NCI-H1092 (cell line): Measurements from ENCODE around the gene IL3RA.
"Not testable (repeated sequence)": the region's sequence is repeated elsewhere in the genome, so short reads cannot be mapped to it uniquely, and the experiment has no call there.

Experiments used
- DNase-seq: peaks from one replicate; lab custom pipeline; 2025; lab: John Stamatoyannopoulos, UW

The IL3RA gene

DNA sequence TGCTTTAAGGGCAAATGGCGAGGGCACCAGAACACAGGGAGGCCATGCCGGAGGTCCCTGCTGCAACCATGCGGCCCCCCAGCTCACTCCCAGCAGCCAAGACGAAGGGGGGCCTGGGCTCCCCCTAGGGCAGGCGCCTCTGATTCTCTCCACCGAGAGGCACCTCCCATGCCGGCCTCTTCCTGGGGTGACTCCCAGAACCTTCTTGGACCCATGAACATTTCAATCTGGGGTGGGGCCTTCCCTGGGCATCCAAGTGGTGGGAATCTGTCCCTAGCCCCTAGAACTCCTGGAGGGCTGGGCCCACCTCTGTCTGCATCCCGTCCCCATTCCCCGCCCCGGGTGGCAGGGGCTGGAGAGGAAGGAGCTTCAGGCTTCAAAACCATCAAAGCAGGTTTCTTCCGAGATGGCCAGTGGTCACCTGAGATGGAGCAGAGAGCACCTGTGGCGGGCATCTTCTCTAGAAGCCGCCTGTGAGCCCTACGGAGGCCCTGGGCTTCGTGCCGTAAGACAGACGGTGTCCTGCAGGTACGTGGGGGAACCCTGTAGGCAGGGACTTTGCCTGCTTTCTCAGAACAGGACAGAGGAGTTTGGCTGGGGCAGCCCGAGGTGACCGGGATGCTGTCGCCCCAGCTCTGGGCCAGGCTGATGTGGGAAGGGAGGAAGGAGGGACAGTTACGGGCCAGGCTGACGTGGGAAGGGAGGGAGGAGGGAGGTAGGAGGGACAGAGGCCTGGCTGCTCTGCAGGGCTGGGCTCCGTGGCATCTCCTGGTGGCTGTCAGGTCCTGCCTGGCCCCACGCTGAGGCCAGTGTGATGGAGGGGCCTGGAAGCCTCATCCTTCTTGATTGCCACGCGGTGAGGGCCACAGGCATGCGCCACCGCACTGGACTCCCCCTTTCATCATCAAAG, 62.1 kb downstream of the IL3RA start:
- no peak for DNase-seq

DNA sequence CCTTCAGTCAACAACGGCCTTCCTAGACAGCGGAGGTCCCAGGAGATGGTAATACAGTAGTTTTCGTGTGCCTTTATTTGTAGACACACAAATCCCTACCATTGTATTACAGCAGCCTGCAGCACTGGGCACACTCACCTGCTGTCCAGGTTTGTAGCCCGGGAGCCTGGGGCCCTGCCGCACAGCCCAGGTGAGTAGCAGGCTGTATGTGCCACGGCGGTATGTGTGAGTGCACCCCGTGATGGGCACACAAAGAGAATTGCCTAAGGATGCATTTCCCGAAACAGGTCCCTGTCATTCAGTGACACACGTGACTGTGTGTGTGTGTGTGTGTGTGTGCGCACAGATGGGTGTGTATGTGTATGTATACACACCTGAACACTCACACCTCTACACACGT, 63.5 kb downstream of the IL3RA start:
- DNase-seq: no peak

DNA sequence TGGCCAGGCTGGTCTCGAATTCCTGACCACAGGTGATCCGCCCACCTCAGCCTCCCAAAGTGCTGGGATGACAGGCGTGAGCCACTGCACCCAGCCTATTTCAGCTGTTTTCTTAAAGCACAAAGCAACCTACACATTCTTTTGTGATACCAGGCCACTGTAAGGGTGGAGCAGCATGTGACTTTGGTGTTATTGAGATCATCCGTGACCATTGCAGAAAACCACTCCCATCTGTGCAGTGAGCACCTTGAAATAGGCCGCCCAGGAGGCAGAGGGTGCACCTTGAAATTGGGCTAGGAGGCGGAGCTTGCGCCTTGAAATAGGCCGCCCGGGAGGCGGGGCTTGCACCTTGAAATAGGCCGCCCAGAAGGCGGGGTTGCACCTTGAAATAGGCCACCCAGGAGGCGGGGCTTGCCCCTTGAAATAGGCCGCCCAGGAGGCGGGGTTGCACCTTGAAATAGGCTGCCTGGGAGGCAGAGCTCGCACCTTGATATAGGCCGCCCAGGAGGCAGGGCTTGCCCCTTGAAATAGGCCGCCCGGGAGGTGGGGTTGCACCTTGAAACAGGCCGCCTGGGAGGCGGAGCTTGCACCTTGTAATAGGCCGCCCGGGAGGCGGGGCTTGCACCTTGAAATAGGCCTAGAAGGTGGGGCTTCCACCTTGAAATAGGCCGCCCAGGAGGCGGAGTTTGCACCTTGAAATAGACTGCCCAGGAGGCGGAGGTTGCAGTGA, 64.3 kb downstream of the IL3RA start:
- DNase-seq: no peak

DNA sequence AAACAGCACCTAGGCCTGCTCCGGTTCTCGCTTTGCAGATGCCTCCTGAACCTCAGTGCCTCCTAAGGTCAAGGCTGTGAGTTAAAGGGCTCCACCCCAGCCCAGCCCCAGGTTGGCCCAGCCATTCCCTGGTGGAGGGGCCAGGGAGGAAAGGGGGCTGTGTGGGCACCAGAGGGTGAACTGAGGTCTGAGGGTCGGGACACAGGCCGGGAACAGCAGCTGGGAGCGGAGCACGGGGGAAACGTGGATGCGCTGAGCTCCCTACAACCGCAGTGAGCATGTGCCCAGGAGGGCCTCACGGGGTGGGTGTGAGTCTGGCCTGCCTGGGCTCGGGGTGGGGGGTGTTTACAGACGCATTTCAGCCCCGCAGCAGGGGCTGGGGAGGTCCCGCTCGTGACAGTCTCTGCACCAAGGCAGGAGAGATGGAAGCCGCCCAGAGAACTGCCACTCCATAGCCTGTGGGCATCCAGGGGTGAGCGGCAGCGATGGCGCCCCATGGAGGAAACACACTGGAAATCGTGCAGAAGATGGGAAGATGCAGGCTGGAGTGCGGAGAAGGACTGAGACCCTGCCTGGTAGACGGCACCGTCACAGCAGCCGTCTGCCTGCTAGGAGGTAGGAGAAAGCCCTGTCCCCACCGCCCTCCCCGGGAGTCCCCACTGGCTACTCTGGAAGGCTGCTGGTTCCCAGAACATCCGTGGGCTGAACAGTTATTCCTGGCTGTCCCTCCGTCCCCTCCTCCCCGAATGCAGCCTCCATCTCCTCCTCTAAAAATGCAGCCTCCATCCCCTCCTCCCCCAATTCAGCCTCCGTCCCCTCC, 65.2 kb downstream of the IL3RA start:
- no peak for DNase-seq

DNA sequence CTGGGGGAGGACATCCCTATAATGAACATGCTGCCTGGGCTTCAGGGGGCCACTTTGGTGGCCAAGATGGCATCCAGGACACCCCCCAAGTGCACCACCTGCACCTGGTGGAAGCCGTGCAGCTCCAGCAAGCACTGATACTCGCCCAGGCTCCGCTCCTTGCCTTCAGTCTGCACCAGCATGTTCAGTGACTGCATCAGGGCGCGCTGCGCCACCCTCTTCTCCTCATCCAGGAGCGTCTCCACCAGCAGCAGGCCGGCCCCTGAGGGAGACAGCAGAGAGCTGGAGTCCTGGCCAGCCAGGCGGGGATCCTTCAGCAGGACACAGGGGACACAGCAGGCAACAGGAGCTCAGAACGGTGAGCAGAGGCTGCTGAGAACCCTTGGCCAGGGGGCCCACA, 66.6 kb downstream of the IL3RA start:
- no peak for DNase-seq

DNA sequence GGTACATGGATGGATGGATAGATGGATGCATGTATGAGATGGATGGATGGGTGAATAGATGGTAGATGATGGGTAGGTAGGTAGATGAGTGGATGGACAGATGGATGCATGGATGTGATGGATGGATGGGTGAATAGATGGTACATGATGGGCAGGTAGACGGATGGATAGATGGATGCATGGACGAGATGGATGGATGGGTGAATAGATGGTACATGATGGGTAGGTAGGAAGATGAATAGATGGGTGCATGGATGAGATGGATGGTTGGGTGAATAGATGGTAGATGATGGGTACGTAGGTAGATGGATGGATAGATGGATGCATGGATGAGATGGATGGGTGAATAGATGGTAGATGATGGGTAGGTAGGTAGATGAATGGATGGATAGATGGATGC, 67.3 kb downstream of the IL3RA start:
- DNase-seq: not testable (repeated sequence)

DNA sequence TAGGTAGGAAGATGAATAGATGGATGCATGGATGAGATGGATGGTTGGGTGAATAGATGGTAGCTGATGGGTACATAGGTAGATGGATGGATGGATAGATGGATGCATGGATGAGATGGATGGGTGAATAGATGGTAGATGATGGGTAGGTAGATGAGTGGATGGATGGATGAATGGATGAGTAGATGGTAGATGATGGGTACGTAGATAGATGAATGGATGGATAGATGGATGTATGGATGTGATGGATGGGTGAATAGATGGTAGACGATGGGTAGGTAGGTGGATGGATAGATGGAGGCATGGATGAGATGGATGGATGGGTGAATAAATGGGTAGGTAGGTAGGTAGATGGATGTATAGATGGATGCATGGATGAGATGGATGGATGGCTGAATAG, 69.2 kb downstream of the IL3RA start:
- DNase-seq: not testable (repeated sequence)

DNA sequence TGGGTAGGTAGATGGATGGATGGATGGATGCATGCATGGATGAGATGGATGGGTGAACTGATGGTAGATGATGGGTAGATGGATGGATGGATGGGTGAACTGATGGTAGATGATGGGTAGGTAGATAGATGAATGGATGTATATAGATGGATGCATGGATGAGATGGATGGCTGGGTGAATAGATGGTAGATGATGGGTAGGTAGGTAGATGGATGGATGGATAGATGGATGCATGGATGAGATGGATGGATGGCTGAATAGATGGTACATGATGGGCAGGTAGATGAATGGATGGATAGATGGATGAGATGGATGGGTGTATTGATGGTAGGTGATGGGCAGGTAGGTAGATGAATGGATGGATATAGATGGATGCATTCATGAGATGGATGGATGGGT, 70.5 kb downstream of the IL3RA start:
- DNase-seq: no peak

DNA sequence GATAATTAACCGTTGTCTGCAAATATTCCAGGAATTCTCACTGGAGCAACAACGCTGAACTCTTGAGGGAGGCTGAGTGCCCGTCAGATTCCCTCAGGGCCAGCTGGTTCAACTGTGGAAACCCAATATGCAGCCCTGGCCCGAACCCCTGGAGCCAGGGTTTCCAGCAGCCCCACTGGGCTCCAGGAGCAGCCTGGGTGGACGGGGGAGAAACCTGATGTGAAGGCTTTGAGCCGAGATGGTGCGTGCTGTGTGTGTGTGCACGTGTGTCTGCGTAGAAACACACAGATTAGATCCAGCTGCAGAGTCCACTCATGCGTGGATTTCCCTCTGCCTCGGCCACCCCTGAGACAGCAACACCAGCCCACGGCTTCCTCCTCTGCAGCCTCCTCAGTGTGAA, 74.7 kb downstream of the IL3RA start:
- DNase-seq: no peak

DNA sequence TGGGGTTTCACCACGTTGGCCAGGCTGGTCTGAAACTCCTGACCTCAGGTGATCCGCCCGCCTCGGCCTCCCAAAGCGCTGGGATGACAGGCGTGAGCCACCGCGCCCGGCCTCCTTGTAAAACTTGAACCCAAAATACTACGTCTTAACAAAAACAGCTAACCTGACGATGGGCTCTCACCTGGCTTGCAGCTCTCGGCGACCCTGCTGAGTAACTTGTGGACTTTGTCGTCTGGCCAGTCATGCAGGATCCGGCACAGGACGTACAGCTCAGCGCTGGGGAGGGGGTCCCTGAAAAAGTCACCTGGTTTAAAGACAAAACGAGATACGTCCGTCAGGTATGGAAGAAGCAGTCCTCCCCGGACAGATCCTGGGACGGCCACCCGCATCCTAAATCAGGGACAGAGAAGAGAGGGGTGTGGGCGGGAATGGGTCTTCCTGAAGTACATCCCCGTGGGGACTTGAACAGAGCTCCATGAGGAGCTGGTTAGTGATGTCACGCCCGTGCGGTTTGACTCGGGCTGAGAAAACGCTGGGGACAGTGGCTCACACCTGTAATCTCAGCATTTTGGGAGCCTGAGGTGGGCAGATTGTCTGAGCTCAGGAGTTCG, 76.1 kb downstream of the IL3RA start:
- no peak for DNase-seq

DNA sequence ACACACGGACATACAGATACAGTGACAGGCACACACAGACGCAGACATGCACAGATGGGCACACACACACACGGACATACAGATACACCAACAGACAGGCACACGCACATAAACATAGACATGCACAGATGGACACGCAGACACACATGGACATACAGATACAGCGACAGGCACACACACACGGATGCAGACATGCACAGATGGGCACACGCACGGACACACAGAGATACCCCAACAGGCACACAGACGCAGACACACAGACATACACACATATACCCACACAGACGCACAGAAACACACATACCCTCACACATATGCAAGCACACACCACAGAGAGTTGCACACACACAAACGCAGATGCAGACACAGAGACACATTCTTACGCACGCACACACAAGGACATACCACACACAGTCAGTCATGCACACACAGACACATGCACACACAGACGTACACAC, 79.8 kb downstream of the IL3RA start:
- DNase-seq: no peak

DNA sequence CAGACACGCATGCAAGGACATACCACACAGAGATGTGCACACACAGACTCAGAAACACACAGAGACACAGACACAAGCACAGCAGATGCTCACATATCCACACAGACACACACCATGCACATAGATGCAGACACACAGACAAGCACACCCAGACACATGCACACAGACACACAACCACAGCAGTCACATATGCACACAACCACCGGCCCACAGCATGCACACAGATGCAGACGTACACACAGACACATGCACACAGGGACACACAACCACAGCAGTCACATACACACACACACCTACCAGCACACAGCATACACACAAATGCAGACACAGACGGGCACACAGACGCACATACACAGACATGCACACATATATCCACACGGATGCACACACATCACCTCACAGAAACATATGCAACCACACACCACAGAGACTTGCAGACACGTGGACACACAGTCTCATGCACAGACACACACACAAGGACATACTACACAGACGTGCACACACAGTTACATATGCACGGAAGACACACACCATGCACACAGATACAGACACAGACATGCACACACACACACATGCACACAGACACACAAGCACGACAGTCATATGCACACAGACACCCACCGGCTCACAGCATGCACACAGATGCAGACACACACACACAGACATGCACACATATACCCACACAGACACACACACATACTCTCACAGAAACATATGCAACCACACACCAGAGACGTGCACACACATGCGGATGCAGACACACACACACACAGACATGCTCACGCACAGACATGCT, 80.6 kb downstream of the IL3RA start:
- no peak for DNase-seq

DNA sequence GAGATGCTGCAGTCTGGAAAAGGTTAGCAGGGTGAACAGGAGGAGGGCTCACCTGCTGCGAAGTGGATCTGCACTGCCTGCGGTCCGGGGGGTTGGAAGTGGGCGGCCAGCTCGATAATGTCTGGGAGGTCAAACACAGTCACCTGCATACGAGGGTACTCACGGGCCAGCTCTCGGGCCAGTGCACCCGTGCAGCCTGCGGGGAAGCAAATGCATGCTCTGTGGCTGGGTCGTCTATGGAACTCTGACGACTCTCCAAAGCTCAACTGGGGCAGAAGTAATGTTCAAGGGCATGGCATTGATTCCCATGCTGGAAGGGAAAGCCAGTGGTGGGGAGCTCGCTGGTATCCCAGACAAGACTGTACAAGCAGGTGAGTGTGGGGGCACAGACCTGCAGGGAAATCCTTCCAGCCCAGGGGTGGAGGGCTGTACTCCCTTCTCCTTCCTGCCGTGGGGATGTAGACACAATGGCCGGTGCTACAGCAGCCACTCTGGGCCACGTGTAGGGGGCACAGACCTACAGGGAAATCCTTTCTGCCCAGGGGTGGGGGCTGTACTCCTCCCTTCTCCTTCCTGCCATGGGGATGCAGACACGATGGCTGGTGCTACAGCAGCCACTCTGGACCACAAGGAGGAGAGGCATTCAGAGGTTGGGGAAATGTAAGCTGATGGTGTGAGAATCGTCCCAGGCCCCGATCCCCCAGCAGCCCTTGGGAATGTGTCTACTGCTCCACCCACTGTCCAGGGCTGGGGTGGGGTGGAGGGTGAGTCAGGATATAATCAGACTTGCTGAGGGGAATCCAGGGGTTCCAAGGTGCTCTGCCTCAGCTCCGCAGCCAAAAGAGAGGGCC, 81.6 kb downstream of the IL3RA start:
- DNase-seq: no peak

DNA sequence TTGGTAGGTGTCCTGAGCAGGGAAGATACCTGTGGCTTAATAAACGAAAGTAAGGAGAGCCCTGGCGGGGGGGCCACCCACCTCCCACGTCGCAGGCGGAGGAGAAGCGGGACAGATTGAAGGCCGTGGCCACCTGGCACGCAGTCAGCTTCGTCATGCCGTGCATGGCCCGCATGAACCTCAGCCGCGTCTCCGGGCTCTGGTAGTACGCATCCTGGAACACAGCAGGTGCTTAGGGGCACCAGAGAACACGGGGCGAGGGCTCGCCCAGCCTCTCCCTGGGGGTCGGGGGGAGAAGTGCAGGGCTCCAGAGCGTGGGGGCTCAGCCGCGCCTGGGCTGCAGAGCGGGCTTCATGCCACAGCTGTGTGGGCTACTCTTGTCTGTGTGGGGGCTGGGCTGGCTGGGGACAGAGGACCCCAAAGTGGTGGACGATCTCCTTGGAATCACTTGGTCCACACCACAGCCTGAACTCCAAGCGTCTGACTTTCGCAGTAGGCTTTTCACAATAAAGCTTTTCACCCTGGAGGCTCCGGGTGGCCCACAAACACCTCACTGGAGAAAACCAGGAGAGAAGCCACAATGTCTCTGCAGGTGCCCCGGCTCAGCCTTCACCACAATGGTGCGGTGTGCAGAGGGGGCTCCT, 82.4 kb downstream of the IL3RA start:
- no peak for DNase-seq

DNA sequence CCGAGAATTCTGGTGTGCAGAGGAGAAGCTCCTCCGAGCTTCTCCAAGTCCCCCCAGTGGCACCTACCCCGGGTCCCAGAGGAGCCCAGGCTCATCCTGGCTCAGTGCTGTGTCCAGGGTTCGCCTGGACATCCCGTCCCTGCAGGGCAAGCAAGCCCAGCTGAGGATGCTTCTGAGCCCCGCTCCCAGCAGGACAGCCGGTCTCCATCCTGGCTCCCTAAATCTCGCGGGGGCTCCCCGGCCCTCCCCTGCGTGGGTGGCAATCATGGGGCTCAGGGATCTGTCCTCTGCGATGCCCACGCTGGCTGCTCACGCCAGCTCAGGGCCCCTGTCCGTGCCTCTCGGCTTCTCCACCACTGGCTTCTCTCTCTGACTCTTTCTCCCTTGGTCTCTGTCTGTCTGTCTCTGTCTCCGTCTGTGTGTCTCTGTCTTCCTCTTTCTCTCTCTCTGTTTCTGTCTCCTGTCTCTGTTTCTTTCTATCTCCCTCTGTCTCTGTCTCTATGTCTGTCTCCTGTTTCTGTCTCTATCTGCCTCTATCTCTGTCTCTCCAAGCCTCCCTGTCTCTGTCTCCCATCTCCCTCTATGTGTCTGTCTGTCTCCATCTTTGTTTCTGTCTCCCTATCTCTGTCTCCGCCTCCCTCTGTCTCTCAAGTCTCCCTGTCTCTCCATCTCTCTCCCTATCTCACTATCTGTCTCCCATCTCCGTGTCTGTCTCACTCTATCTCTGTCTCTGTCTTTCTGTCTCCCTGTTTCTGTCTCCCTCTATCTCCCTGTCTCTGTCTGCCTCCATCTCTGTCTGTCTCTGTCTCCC, 83.2 kb downstream of the IL3RA start:
- DNase-seq: no peak

DNA sequence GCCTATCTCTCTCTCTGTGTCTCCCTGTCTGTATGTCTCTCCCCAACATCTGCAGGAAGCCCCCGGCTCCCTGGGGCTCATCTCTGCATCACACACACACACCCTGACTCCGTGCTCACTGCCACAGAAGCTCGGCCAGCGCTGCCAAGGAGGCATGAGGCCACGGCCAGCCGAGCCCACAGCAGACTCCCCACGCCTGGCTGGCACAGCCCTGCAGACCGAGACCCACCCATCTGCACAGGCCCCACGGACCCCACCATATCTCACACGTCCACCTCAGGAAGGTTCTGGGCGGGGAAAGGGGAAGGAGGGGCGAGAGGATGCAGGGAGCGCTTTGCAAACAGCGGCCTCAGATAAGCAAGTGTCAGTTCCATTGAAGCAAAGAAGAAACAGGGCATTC, 83.8 kb downstream of the IL3RA start:
- DNase-seq: no peak

DNA sequence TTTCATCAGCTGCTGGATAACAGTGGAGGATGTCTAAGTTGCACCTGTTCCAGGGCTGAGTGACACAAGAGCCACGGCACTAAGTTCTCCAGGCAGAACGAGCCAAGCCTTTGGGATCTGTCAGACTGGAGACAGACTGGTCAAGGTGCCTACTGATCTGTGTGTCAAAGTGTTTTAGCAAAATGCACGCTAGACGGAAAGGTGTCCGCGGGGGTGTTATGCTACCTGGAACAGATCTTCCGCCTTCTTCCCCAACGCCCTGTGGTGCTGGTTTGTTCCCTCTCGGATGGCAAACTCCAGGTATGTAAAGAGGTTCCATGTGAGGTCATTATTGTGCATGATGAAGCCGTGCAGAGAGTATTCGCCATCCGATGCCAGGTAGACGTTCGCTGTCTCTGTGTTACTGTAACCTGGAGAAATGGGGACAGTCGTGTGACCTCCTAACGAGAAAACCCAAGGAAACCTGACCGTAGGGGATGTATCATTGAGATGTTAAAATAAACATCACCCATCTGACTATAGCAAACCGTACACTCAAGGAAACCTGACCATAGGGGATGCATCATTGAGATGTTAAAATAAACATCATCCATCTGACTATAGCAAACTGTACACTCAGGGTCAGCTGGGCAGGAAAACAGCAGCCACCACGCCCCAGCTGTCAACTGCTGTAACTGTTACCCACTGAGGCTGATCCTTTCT, 85.0 kb downstream of the IL3RA start:
- DNase-seq: no peak

DNA sequence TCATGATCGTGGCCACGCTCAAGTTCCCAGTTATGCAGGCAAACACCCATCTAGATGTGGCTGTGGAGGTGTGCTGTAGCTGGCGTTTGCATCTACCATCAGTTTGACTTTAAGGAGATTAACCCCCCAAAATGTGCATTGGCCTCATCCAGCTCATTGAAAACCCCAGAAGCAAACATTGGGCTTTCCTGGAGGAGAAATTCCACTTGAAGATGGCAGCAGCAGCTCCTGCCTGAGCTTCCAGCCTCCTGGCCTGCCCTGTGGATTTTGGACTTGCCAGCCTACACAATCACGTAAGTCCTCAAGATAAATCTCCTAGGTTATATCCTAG, 85.5 kb downstream of the IL3RA start:
- no peak for DNase-seq
